Left renal pelvis (tissue), 4 donors: ENCODE results near the gene MLLT3. TPM values are rescaled to one million over a fixed set of nuclear protein-coding genes. Genes with fewer than 3 reads are reported as not detected.

Experiments
- DNase-seq, 4 donors: peaks; one replicate each; pipeline ENCODE4 v3.0.0-alpha.2; 2013; ENCODE audit warnings: low read depth in 4 of 4, low spot score in 3 of 4
- polyA plus RNA-seq, 4 donors: library from polyadenylated mRNA; unstranded; fragments of 120-200 nt; gene quantifications; one replicate each; pipeline ENCODE4 v1.2.1, GENCODE V29; 2013; ENCODE audit not compliant: insufficient read length in 4 of 4

Gene MLLT3
- polyA plus RNA-seq, 4 donors, result 27.1 to 52.9 (median 38.8) TPM

DNA sequence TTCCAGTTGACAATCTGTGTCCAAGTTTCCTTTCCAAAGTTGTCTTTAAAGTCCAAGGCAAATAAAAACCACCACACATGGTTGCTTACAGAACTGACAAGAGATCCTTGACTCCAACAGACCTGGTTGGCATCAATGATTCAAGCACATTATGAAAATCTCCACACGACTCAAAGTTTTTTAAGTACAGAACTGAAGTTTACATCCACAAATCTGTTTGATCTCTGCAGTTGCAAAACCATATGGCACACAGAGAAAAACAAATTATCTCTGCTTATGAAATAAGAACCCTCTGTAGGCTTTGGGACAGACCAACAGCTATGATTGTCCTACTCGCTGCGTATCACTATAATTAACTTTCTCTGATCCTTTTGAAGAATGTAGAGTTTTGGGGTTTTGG is 60.8 kb downstream of the MLLT3 start:
- no peak for DNase-seq

DNA sequence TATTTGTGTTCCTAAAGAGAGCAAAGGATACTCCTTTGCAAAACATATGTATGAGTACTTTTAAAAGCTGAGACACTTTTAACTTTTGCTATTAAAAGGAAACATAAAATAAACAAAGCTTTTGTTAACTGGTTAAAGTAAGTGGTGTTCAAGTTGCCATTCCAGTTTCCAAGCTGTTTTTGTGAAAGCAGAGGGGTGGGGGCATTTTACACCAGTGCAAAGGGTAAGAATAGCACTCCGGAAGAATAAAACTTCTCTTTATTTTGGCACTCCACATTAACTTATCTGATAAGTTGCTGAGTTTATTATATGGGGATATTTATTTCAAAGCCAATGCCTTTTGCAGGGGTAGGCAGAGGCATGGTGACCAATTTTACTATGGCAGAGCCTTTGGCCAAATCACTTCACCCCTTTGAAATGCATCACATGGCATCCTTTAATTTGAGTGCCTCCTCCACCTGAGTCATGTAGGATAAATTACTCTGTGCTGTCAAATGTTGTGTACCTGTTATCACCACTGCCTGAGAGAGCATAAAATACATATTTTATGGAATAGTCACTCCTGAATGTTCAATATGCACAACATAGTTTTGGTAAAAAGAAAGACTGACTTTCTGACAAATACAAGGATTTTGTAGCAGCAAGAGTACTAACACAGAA is 62.9 kb downstream of the MLLT3 start:
- DNase-seq, result no peak

DNA sequence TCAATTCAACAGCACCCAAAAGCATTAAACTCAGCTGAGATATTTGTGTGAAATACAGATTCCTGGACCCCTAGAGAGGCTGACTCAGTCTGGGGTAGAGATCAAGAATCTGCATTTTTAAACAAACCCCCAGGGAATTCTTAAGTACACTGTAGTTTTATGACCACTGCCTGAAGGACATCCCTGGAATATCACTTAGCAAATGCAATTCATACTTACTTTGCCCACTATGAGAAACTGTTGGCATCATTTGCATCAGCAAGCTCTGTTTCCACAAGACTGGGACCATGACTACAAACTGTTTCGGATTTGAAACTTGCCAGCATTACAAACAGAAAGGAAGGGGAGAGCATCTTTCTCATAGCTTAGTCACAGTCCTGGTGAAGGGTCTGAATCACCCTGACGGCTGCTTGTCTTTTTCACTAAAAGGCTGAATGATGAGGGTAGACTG is 63.7 kb downstream of the MLLT3 start:
- DNase-seq, result no peak

DNA sequence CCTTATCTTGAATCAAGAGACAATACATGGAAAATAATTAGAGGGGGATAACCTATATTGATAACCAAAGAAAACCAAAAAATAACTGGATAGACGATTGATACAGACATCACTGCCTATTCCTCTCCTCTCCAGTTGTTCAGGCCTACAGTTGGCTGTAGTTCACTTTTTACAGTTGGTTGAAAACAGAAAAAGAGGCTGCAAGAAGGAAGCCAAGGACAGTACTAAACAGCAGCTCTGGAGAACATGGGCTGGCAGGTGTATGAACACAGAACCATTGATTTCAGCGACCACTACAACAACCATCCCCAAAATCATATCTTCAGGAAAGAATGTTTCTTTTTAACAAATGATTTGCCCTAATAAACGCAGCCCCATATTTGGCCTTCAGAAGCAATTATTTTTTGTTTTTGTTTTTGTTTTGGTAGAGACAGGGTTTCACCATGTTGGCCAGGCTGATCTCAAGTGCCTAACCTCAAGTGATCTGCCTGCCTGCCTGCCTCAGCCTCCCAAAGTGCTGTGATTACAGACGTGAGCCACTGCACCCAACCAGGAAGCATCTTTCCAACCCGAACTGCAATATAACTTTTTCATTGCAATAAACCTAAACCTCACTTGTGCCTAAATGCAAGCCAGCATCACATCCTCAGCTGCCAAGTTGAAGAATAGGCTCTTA is 64.3 kb downstream of the MLLT3 start:
- no peak for DNase-seq

DNA sequence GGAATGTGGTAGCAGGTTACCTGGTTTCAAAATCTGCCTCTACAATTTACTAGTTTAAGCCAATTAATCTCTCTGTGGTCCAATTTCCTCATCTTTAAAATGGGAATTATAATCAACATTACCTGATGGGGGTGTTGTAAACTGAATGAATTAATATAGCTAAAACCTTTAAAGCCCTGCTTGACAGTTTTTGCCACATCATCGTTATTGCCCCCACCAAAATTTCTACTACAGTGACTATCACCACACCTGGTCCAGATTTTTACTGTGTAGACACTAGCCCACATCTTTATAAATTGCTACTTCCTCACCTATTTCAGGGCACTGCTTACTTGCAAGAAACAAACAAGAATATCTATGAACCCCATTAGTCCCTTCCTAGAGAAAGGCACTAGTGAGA is 65.0 kb downstream of the MLLT3 start:
- no peak for DNase-seq

DNA sequence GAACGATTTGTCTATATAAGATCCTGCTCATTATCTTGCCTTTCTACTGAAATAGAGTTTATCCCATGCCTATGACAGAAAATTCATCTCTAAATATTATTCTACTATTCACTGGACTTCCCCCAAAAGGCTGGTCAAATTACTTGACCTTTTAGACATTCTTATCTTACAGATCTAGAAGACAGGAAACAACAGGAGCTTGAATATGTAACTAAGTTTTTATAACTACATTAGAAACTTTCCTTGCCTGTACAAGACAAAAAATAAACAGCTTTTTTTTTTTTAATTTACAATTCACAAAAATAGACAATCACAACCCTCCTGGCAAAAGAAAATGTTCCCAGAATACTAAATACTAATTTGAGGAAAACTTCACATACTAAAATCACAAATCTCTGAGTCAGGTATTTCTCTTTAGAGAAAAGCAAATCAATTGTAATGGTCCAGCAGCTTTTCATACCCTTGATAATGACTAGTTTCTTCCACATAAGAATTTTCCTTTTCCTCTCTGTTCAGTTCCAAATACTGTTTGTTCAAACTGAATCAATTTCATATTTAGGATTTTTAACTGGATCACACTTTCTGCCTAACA is 68.6 kb downstream of the MLLT3 start:
- DNase-seq, result no peak

DNA sequence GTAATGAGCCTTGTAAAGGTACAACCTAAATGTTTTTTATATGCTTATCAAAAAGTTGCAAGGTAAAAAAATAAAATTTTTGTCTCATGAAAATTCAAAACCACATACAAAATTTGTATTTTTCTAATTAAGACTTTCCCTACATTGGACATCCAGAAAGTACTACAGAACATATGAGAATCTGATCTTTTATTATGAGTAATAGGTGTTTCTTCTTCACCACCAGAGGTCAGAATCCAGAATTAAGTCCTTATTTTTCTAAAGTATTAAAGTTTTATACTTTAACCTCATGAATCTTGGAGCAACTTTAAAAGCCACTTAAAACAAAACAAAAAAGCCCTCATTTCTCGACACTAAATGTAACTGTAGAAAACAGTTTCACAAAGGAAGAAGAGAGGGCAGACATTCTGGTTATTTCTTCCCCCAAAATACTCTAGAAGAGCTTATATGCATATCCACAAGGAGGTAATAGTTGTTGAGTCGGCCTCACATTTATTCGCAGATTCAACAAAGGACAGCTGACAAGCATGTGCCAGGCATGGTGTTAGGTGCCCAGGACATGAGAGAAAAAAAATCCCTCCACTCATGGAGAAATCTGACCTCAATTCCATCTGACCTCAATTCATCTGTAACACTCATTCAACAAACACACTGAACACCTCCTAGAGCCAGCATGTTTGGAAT is 69.3 kb downstream of the MLLT3 start:
- no peak for DNase-seq

DNA sequence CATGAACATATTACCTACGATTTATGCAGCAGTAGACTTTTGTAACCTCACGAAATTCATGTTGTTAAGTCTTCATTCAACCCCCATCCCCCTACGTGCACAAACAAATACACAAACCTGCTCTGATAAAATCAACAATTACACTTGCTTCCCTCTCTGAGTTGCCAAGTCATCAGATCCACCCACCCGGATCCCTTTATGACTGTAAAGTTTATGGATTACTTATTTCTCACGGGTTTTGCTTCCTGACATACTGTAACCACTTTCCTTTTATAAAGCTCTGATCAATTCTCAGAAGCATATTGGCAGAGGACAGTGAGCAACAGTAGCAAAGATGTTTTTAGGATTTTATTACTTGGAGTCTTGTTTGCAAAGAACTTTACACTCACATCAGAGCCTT is 70.5 kb downstream of the MLLT3 start:
- DNase-seq, result peak in 2 of 4 donors; percentile 29 to 33

DNA sequence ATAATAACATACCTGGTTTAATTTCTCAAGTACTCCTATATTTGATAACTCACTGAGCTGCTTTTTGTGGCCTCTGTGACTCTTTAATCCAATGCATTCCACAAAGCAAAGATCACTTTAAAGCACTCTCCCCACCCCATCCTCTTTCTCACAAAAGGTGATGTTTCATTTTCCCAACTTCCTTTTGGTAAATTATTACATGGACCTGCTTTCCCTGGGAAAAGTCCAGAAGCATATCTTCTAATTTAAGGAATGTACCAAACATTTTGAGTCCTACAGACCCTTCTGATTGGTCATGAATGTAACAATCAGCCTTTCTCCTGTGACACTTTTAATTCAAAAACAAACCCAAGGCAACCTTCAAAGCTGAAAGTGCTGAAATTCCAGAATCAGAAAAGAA is 71.1 kb downstream of the MLLT3 start:
- no peak for DNase-seq

DNA sequence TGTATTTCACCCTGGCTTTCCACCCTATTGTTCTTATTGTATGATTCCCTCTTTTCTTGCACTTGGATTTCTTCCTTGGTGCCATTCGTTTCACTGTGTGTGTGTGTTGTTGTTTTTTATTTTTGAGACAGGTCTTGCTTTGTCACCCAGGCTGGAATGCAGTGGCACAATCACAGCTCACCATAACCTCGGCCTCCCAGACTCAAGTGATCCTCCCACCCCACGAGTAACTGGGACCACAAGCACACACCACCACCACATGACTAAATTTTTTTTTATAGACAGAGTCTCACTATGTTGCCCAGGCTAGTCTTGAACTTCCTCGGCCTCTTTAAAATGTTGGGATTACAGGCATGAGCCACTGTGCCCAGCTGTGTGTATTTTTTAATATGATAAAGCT is 72.0 kb downstream of the MLLT3 start:
- no peak for DNase-seq

DNA sequence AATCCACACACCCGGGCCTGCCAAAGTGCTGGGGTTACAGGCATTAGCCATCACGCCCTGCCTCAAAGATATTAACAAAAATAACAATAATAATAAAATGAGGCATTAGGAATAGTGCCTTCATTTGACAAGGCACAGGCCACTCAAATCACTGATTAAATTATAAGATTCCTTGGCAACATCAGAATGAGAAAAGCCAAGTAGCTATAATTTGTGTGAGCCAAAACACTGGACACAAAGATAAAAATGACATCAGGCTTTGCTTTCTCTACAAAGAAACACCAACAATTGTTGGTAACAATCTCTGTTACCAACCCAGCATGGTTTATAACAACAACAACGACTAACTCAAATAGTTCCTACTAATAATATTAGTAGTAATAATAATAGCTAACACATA is 73.2 kb downstream of the MLLT3 start:
- no peak for DNase-seq

DNA sequence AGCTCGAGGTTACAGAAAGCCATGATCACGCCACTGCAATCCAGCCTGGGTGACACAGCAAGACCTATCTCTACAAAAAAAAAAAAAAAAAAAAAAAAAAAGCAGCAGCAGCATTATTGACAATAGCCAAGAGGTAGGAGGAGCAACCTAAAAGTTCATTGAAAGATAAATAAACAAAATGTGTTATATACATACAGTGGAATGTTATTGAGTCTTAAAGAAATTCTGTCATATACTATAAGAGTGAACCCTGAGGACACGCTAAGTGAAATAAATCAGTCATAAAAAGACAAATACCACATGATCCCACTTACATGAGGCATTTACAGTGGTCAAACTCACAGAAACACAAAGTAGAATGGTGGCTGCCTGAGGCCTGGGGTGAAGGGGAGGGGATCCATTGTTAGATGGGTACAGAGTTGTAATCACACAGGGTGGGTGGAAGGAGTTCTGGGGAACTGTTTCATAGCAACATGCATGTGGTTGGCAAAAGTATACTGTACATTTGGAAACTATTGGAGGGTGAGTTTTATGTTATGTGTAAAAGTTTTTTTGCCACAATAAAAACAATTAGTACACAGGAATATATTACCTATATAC is 77.2 kb downstream of the MLLT3 start:
- DNase-seq, result no peak

DNA sequence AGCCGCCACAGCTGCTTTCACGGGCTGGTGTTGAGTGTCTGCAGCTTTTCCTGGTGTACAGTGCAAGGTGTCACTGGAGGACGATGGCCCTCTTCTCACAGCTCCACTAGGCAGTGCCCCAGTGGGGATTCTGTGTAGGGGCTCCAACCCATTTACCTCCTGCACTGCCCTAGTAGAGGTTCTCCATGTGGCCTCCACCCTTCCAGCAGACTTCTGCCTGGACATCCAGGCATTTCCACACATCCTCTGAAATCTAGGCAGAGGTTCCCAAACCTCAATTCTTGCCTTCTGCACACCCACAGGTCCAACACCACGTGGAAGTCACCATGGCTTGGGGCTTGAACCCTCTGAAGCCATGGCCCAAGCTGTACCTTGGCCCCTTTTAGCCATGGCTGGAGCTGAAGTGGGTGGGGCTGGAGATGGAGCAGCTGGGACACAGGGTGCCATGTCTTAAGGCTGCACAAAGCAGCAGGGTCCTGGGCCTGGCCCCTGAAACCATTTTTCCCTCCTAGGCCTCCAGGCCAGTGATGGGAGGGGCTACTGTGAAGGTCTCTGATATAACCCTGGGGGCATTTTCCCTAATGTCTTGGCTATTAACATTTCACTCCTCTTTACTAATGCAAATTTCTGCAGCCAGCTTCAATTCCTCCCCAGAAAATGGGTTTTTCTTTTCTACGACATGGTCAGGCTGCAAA is 82.0 kb downstream of the MLLT3 start:
- no peak for DNase-seq

DNA sequence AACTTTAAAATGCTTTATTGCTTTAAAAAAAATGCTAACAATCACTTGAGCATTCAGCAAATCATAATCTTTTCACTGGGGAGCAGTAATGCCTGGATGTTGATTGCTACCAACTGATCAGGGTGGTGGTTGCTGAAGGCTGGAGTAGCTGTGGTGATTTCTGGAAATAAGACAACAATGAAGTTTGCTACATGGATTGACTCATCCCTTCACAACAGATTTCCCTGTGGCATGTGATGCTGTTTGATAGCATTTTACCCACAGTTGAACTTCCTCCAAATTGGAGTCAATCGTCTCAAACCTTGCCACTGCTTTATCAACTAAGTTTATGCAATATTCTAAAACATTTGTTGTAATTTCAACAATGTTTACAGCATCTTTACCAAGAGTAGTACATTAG is 83.3 kb downstream of the MLLT3 start:
- no peak for DNase-seq

DNA sequence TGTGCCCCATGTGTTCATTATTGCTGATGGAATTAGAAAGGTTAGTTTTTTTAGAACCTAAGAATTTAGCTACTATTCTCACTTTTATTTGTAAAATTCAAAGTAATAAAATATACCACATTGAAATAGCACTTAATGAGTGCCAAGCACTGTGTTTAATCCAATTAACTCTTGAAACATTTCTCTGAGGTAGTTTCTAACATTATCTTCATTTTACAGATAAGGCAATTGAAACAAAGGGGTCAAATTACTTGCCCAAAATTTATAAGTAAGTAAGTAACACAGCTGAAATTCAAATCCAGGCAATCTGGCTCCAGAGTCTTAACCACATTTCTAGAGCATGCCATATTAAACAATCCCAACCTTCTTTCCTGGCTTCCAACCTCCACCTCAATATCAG is 84.2 kb downstream of the MLLT3 start:
- no peak for DNase-seq

DNA sequence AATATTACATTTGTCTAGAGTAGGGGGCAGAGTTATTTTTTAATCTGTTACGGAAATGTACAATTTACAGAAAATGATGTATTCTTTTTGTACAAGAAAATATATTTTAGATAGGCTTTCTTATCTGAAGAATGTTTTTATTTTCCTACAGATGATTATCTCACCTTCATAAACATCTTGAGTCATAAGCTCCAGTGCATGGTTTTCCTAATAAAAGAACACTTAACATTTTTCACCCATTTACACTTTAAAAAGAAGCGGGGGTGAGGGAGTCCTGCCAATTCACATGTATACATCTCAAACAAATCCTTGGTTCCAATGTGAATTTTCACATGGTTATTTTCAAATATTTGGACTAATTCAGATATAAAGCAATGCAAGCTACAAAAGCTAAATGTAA is 85.0 kb downstream of the MLLT3 start:
- no peak for DNase-seq

DNA sequence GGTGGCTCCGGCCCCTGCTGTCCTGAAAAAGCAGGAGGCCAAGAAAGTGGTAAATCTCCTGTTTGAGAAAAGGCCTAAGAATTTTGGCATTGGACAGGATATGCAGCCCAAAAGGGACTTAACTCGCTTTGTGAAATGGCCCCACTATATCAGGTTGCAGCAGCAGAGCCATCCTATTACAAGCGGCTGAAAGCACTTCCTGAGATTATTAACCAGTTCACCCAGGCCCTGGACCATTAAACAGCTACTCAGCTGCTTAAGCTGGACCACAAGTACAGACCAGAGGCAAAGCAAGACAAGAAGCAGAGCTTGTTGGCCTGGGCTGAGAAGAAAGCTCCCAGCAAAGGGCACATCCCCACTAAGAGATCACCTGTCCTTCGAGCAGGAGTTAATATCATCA is 89.7 kb downstream of the MLLT3 start:
- DNase-seq, result peak in 2 of 4 donors; percentile 36 to 45

DNA sequence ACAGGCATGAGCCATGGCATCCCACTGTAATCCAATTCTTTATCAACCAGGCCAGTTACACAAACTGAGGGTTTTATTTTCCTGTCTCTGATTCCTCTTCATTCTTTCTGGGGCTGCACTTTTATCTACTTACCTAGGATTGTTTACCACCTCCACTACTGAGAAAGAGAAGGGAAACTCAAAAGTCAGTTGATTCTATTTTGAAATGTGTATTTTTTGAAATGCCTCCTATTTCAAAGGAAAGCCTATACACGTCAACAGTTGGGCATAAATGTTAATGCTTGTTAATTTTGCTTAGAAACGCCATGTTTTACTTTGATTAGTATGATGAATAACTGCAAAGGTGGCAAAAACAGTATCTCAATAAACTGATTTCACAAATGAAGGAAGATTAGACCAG is 92.5 kb downstream of the MLLT3 start:
- DNase-seq, result no peak

DNA sequence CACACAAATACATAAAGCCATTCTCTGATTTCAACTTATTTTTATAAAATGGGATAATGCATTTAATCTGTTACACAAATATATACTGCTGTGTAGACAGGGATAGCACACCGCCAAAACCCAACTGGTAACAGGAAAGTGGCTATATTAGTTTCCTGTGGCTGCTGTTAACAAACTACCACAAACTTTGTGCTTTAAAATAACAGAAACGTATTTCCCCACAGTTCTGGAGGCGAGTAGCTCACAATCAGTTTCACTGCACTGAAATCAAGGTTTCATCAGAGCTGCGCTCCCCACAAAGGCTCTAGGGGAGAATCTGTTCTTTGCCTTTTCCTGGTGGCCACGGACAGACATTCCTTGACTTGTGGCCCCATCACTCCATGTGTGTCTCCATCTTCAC is 94.0 kb downstream of the MLLT3 start:
- DNase-seq, result no peak

DNA sequence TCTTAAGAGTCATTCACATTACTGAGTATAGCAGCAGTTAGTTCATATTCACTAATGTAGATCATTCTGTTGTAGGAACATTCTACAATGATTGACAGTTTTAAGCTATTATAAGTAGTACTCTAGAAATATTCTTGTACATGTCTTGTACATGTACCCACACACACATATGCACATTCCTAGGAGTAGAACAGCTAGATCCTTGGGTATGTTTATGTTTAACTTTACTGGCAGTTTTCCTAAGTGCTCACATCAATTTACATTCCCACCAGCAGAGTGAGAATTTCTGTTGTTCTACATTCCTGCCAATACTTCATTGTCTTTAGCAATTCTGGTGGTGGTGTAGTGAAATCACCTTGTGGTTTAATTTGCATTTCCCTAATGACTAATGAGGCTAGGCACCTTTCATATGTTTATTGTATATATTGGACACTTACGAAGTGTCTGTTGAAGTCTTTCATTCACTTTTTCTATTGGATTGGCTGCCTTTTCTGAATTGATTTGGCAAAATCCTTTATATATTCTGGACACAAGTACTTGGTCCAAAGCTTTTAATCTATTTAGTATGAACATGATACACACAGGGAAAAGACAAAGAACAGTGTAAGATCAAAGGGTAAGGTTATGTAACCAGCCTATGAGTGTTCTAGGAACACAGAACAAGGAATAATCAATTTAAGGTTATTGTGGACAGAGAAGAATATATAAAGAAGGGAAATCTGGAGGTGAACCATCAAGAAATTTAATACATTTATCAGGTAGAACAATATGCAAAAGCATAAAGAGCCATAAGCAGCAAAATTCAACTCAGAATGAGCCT is 95.6 kb downstream of the MLLT3 start:
- no peak for DNase-seq
